Upper lobe of left lung (tissue), 4 donors: Measurements from ENCODE around the gene NUDC.

Experiments used
- EP300 ChIP-seq, 4 donors: sonication (generic); formaldehyde crosslinking; IDR thresholded peaks; one replicate each; pipeline ENCODE4 v1.5.1; 2017; ENCODE audit warnings: antibody characterized with exemption in 4 of 4, control low read depth in 2 of 4
- POLR2A ChIP-seq, 4 donors: fragments of 450-650 bp; IDR thresholded peaks; one replicate each; pipeline ENCODE4 v1.5.1; 2016 to 2017; ENCODE audit warnings: antibody characterized with exemption in 4 of 4, mild to moderate bottlenecking in 2 of 4
- POLR2AphosphoS5 ChIP-seq, 2 donors: sonication (generic); formaldehyde crosslinking; IDR thresholded peaks; one replicate each; pipeline ENCODE4 v1.5.1; 2017; ENCODE audit warnings: antibody characterized with exemption in 2 of 2
- TF ChIP-seq, protein P1 (sequence below), 6 experiments: fragments of 450-650 bp in 4 of 6; fragments of 200-600 bp in 2 of 6; sonication (generic) in 2 of 6; IDR thresholded peaks; one replicate each; pipeline ENCODE4 v1.5.1; 2016 to 2019; ENCODE audit warnings: antibody characterized with exemption in 6 of 6

GRCh38 chr1:26894263-26894662, 27.3 kb upstream of the NUDC start:
- TF ChIP-seq, protein P1, sequence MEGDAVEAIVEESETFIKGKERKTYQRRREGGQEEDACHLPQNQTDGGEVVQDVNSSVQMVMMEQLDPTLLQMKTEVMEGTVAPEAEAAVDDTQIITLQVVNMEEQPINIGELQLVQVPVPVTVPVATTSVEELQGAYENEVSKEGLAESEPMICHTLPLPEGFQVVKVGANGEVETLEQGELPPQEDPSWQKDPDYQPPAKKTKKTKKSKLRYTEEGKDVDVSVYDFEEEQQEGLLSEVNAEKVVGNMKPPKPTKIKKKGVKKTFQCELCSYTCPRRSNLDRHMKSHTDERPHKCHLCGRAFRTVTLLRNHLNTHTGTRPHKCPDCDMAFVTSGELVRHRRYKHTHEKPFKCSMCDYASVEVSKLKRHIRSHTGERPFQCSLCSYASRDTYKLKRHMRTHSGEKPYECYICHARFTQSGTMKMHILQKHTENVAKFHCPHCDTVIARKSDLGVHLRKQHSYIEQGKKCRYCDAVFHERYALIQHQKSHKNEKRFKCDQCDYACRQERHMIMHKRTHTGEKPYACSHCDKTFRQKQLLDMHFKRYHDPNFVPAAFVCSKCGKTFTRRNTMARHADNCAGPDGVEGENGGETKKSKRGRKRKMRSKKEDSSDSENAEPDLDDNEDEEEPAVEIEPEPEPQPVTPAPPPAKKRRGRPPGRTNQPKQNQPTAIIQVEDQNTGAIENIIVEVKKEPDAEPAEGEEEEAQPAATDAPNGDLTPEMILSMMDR (IDR thresholded peaks at IDR 0.05), result no peak
- TF ChIP-seq EP300 (IDR thresholded peaks at IDR 0.05) (no peak), POLR2AphosphoS5 (IDR thresholded peaks at IDR 0.05) (no peak), POLR2A (IDR thresholded peaks at IDR 0.05) (no peak)
